Measurements from ENCODE around the gene PLXNC1.

DNA sequence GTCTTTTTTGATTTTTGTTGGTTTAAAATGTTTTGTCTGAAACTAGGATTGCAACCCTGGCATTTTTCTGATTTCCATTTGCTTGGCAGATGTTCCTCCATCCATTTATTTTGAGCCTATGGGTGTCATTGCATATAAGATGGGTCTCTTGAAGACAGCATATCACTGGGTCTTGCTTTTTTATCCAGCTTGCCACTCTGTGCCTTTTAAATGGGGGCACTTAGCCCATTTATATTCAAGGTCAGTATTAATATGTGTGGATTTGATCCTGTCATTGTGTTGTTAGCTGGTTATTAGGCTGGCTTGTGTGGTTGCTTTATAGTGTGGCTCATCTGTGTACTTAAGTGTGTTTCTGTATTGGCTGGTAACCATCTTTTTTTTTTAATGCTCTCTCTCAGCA lies 171.7 kb downstream of the PLXNC1 start:
- no peak for TF ChIP-seq POLR2AphosphoS5 (IDR thresholded peaks at IDR 0.05; ENCODE audit: low read depth, low read length)
- no peak for TF ChIP-seq ASH2L (IDR thresholded peaks at IDR 0.05; ENCODE audit: low read length)
- TF ChIP-seq EP300 (IDR thresholded peaks at IDR 0.05; ENCODE audit: borderline replicate concordance in 1 of 2, low read depth in 2 of 2, low read length in 2 of 2): no peak
- no peak for TF ChIP-seq JUND (IDR thresholded peaks at IDR 0.05; ENCODE audit: low read length)
- TF ChIP-seq, protein P1, sequence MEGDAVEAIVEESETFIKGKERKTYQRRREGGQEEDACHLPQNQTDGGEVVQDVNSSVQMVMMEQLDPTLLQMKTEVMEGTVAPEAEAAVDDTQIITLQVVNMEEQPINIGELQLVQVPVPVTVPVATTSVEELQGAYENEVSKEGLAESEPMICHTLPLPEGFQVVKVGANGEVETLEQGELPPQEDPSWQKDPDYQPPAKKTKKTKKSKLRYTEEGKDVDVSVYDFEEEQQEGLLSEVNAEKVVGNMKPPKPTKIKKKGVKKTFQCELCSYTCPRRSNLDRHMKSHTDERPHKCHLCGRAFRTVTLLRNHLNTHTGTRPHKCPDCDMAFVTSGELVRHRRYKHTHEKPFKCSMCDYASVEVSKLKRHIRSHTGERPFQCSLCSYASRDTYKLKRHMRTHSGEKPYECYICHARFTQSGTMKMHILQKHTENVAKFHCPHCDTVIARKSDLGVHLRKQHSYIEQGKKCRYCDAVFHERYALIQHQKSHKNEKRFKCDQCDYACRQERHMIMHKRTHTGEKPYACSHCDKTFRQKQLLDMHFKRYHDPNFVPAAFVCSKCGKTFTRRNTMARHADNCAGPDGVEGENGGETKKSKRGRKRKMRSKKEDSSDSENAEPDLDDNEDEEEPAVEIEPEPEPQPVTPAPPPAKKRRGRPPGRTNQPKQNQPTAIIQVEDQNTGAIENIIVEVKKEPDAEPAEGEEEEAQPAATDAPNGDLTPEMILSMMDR (IDR thresholded peaks at IDR 0.05; ENCODE audit: control extremely low read depth in 1 of 3, insufficient read depth in 1 of 3, low read depth in 1 of 3, low read length in 3 of 3): no peak
- no peak for TF ChIP-seq NRF1 (IDR thresholded peaks at IDR 0.05; ENCODE audit: low read depth, low read length)
- TF ChIP-seq EZH2 (IDR thresholded peaks at IDR 0.05; ENCODE audit: low read depth, low read length, severe bottlenecking): no peak
- no peak for TF ChIP-seq SP1 (IDR thresholded peaks at IDR 0.05; ENCODE audit: low read depth, low read length)
- TF ChIP-seq RNF2 (IDR thresholded peaks at IDR 0.05; ENCODE audit: borderline replicate concordance, low read depth, low read length, missing control alignments, poor library complexity, severe bottlenecking): no peak
- TF ChIP-seq EGR1 (IDR thresholded peaks at IDR 0.05; ENCODE audit: borderline replicate concordance, low read depth, low read length): no peak
- TF ChIP-seq GABPA (IDR thresholded peaks at IDR 0.05; ENCODE audit: borderline replicate concordance, insufficient read depth, low read length): no peak
- TF ChIP-seq TAF7 (optimal IDR thresholded peaks at IDR 0.05; ENCODE audit: borderline replicate concordance, low read depth, low read length): no peak
- no peak for TF ChIP-seq ZNF274 (IDR thresholded peaks at IDR 0.05; ENCODE audit: borderline replicate concordance, extremely low read depth, low read length)
- no peak for TF ChIP-seq HDAC2 (IDR thresholded peaks at IDR 0.05; ENCODE audit: borderline replicate concordance in 1 of 2, low read depth in 2 of 2, low read length in 2 of 2)
